Erythroblast (primary cell): ENCODE data around the gene NMT2.

Source experiments
- GATA1 ChIP-seq: IDR thresholded peaks from 2 replicates; pipeline ENCODE4 v1.6.1; 2011; ENCODE audit warnings: low read depth, mild to moderate bottlenecking, control low read depth, low read length, moderate library complexity
- POLR2A ChIP-seq: IDR thresholded peaks from 2 replicates; pipeline ENCODE4 v1.6.1; 2011; ENCODE audit warnings: mild to moderate bottlenecking, low read length

- TF ChIP-seq POLR2A (no peak), GATA1 (no peak)
These were observed 45.0 kb upstream of the NMT2 start for GRCh38 chr10:15213461-15213861.
